HG03521 (cell line): Measurements from ENCODE around the gene FOXP4.

Source experiments
- ATAC-seq: cut with Tn5 transposase; IDR thresholded peaks from one replicate; pipeline ENCODE4 v1.9.1; 2021; ENCODE audit warnings: mild to moderate bottlenecking, moderate library complexity; ENCODE audit not compliant: unreplicated experiment

Gene FOXP4

DNA sequence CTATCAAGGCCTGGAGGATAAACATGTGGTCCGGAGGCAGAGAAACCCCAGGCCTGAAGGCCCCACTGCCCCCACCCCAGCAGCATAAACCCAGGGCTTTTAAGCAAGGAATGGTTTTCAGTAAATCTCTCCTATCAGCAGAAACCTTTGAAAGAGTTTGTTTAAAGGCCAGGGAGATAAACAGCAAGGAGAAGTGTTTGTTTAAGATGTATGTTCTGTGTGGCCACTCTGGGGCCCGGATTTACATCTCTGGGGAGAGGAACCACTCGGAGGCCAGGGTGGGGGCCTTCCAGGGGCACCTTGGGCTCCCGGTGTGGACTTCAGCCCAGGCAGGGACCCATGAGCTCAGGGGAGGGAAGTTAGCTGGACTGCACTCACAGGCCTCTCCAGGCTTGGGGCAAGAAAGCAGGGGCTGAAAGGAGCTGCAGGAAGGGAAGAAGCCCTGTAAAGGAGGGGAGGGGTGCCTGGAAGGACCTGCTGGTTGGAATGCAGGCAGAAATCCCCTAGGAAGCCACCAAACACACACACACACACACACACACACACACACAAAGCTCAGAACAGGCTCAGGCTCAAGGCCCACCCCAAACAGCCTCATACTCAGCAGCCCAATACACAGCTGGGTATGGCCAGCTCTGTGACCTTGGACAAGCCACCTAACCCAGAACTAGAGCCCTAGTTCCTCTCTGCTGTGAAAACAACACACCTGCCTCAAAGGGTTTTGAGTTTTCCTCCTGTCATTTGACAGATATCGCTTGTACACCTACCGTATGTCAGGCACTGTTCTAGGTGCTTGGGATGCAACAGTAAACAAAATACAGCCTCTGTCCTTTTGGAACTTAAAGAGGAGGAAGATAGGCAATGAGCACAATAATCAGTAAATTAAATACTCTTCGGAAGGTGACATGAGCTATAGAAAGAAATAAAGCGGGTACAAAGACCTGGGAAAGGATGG is 26.2 kb upstream of the FOXP4 start:
- ATAC-seq: no peak

GRCh38 chr6:41522780-41523548 is 23.2 kb upstream of the FOXP4 start:
- ATAC-seq: no peak

- no peak for ATAC-seq
These were observed 22.1 kb upstream of the FOXP4 start for GRCh38 chr6:41523915-41524633.

GRCh38 chr6:41524634-41525011 is 21.6 kb upstream of the FOXP4 start:
- no peak for ATAC-seq

- no peak for ATAC-seq
These were observed 18.3 kb upstream of the FOXP4 start for GRCh38 chr6:41527721-41528408.

GRCh38 chr6:41528409-41528963 is 17.7 kb upstream of the FOXP4 start:
- no peak for ATAC-seq

GRCh38 chr6:41529049-41529448 is 17.1 kb upstream of the FOXP4 start:
- no peak for ATAC-seq

DNA sequence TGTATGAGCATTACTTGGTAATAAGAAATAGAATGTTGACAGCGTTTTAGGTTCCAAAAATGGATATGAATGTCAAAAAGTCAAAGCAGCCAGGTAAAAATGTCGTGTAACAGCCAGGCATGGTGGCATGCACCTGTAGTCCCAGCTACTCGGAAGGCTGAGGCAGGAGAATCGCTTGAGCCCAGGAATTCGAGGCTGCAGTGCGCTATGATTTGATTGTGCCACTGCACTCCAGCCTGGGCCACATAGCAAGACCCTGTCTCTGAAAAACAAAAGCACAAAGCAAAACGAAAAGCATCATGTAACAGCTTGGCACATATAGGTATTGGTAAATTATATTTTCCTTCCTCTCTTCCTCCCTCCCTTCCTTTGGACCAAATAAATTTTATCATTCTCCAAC is 16.2 kb upstream of the FOXP4 start:
- no peak for ATAC-seq

- ATAC-seq: no peak
These were observed 15.7 kb upstream of the FOXP4 start for GRCh38 chr6:41530476-41530875.

- no peak for ATAC-seq
These were observed 15.2 kb upstream of the FOXP4 start for GRCh38 chr6:41531016-41531415.

GRCh38 chr6:41531591-41532582 is 14.3 kb upstream of the FOXP4 start:
- peak; percentile 76 for ATAC-seq

- ATAC-seq: no peak
These were observed 10.4 kb upstream of the FOXP4 start for GRCh38 chr6:41535766-41536165.

GRCh38 chr6:41536795-41537758 is 9.1 kb upstream of the FOXP4 start:
- ATAC-seq: no peak

- no peak for ATAC-seq
These were observed 7.5 kb upstream of the FOXP4 start for GRCh38 chr6:41538556-41539182.

DNA sequence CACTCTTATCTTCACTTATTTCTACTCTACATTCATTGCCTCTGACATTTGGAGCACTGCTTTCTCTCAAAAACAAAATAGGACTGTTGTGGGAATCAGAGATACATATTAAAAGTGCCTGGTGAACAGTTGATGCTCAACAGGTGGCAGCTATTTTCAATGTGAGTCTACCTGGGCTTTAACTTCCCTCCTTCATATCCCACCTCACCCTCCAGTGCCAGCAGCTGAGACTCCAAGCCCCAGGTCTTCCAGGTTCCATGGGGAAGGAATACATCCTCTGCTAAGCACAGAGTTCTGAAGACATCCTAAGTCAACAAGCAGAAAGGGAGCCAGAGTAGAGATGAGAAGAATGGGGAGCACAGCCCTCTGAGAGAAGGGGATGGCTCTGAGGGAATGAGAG is 7.0 kb upstream of the FOXP4 start:
- no peak for ATAC-seq

DNA sequence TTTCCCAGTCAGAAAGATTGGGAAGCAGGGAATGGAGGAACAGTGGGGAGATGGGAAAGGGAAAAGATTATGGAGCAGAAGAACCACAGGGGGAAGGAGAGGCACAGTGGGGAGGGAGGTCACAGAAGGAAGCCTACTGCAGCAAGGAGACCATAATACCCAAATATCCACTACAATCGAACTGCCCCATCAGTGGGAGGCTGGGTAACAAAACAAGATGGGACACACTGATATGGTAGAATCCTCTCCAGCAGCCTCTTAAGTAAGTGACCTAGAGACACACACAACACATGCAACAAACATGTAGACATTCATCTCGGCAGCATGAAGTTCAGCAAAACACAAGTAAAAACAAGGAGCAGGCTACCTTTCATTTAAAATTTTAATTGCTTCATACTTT is 4.8 kb upstream of the FOXP4 start:
- no peak for ATAC-seq

- no peak for ATAC-seq
These were observed 3.1 kb upstream of the FOXP4 start for GRCh38 chr6:41543087-41543486.

DNA sequence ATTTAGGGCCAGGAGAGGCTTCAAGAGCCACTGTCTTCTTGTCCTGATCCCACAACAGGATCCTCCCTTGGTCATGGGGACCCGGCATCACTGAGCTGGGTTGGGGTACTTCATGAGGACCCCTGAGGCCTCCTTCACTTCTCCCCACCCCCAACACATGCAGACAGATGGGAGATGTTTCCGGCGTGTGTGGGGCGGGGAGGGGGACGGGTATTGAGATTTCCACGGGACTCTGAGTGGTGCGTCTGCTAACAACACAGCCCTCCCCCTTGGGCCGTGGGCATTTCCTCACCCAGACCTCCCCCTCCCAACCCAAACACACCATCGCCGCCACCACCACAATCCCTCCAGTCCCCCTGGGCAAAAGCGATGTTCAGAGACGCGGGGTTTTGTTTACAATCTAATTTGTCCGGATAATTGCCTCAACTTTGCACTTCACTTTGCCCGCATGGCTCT is 906 bp upstream of the FOXP4 start:
- ATAC-seq: no peak
